HepG2 (cell line): ENCODE results near the gene MRPL20. TPM values are rescaled to one million over a fixed set of nuclear protein-coding genes. Genes with fewer than 3 reads are reported as not detected.

Source experiments
- AGO2 ChIP-seq: fragments of 200-400 bp; formaldehyde crosslinking; optimal IDR thresholded peaks from 2 replicates; pipeline ENCODE3; 2017; ENCODE audit warnings: mild to moderate bottlenecking, low read depth, low read length, moderate library complexity
- CTCF ChIP-seq: sonication (generic); formaldehyde crosslinking; IDR thresholded peaks from 2 replicates; pipeline ENCODE4 v1.5.0; 2020; ENCODE audit warnings: mild to moderate bottlenecking, missing genetic modification reagents, moderate library complexity
- DR1 ChIP-seq: sonication (generic); formaldehyde crosslinking; IDR thresholded peaks from 2 replicates; pipeline ENCODE4 v1.8.0; 2021; ENCODE audit warnings: mild to moderate bottlenecking, missing genetic modification reagents, inconsistent platforms
- FOXC1 ChIP-seq: sonication (generic); formaldehyde crosslinking; IDR thresholded peaks from 2 replicates; pipeline ENCODE4 v1.8.0; 2022; ENCODE audit warnings: mild to moderate bottlenecking, missing genetic modification reagents, borderline replicate concordance
- HNRNPH1 ChIP-seq: fragments of 200-400 bp; formaldehyde crosslinking; optimal IDR thresholded peaks from 2 replicates; pipeline ENCODE3; 2017; ENCODE audit warnings: mild to moderate bottlenecking, low read depth, low read length
- HNRNPL ChIP-seq: fragments of 200-400 bp; formaldehyde crosslinking; IDR thresholded peaks from 2 replicates; pipeline ENCODE4 v1.6.1; 2017; ENCODE audit warnings: mild to moderate bottlenecking, low read depth, low read length
- MED8 ChIP-seq: sonication (generic); formaldehyde crosslinking; IDR thresholded peaks from 2 replicates; pipeline ENCODE4 v1.8.1; 2023; ENCODE audit warnings: mild to moderate bottlenecking, missing genetic modification reagents; ENCODE audit not compliant: insufficient replicate concordance
- NFKB2 ChIP-seq: sonication (generic); formaldehyde crosslinking; IDR thresholded peaks from 2 replicates; pipeline ENCODE4 v1.4.0; 2020; ENCODE audit warnings: missing genetic modification reagents, borderline replicate concordance
- NRL ChIP-seq: sonication (generic); formaldehyde crosslinking; IDR thresholded peaks from 2 replicates; pipeline ENCODE4 v1.5.0; 2020; ENCODE audit warnings: missing genetic modification reagents, mild to moderate bottlenecking, moderate library complexity, borderline replicate concordance
- PHF20 ChIP-seq: sonication (generic); formaldehyde crosslinking; IDR thresholded peaks from 2 replicates; pipeline ENCODE4 v1.5.0; 2020; ENCODE audit warnings: mild to moderate bottlenecking, missing genetic modification reagents
- PHF8 ChIP-seq: sonication (generic); formaldehyde crosslinking; IDR thresholded peaks from 2 replicates; pipeline ENCODE4 v1.5.0; 2020; ENCODE audit warnings: missing genetic modification reagents
- PTBP1 ChIP-seq: fragments of 200-400 bp; formaldehyde crosslinking; IDR thresholded peaks from 2 replicates; pipeline ENCODE4 v1.6.1; 2018; ENCODE audit warnings: low read length, low read depth; ENCODE audit not compliant: poor library complexity, severe bottlenecking
- RARA ChIP-seq: IDR thresholded peaks from 2 replicates; pipeline ENCODE4 v1.6.1; 2016; ENCODE audit warnings: missing genetic modification reagents, missing compliant biosample characterization
- TCF12 ChIP-seq, 2 experiments: fragments of 450-650 bp in 1 of 2; sonication (generic) in 1 of 2; formaldehyde crosslinking in 1 of 2; IDR thresholded peaks; 2 replicates each; pipeline versions ENCODE4 v1.6.1 to v1.8.0; 2017 to 2022; ENCODE audit warnings: antibody characterized with exemption in 1 of 2, mild to moderate bottlenecking in 1 of 2, missing genetic modification reagents in 1 of 2, moderate library complexity in 1 of 2
- ZBTB7B ChIP-seq: sonication (generic); formaldehyde crosslinking; IDR thresholded peaks from 2 replicates; pipeline ENCODE4 v1.4.0; 2020; ENCODE audit warnings: missing genetic modification reagents
- ZFP37 ChIP-seq: sonication (generic); formaldehyde crosslinking; IDR thresholded peaks from 2 replicates; pipeline ENCODE4 v1.4.0; 2020; ENCODE audit warnings: missing genetic modification reagents, borderline replicate concordance
- ZGPAT ChIP-seq: IDR thresholded peaks from 2 replicates; pipeline ENCODE4 v1.6.1; 2016; ENCODE audit warnings: mild to moderate bottlenecking
- ZNF18 ChIP-seq: sonication (generic); formaldehyde crosslinking; IDR thresholded peaks from 2 replicates; pipeline ENCODE4 v1.8.0; 2022; ENCODE audit warnings: mild to moderate bottlenecking, missing genetic modification reagents; ENCODE audit not compliant: insufficient replicate concordance
- ZNF710 ChIP-seq: sonication (generic); formaldehyde crosslinking; IDR thresholded peaks from 2 replicates; pipeline ENCODE4 v1.5.0; 2020; ENCODE audit warnings: mild to moderate bottlenecking, missing genetic modification reagents, borderline replicate concordance
- ZSCAN29 ChIP-seq: sonication (generic); formaldehyde crosslinking; conservative IDR thresholded peaks from 2 replicates; pipeline ENCODE4 v1.4.0; 2020; ENCODE audit warnings: mild to moderate bottlenecking, missing genetic modification reagents
- polyA plus RNA-seq, 8 experiments: library from polyadenylated mRNA; depleted of rRNA in 3 of 8; stranded (reverse) in 7 of 8; unstranded in 1 of 8; fragments of >200 nt; fragmentation: Illumina TruSeq in 4 of 8; extraction: Trizol in 4 of 8; gene quantifications; 2 replicates each; pipeline versions ENCODE4 v1.2.1 to v1.2.3, GENCODE V29; 2011 to 2016; ENCODE audit warnings: low read depth in 4 of 8, missing spikeins in 1 of 8, mixed read lengths in 1 of 8; ENCODE audit not compliant: insufficient read depth in 1 of 8
- total RNA-seq, 5 experiments: library from RNA; depleted of rRNA; stranded (reverse); fragments of >200 nt; fragmentation: Illumina TruSeq; extraction: Trizol; gene quantifications; 2 replicates each; pipeline ENCODE4 v1.2.3, GENCODE V29; 2016; ENCODE audit warnings: low read depth in 1 of 5

Gene MRPL20
- total and polyA plus RNA-seq, 2 of the 13 experiments (the other 11 are each of a cell fraction or from before 2014, with no cell fraction given): 59.2 to 127 TPM

- TF ChIP-seq ZNF18 (CRISPR knock-in tag): peak; percentile 61
- peak; percentile 13; the same call in 1 of the 2 replicates for TF ChIP-seq NFKB2 (CRISPR knock-in tag)
- 0 out of 2 replicates have a peak, but pooled peaks have one; percentile 38 for TF ChIP-seq HNRNPL
- TF ChIP-seq NRL (CRISPR knock-in tag): 0 out of 2 replicates have a peak, but pooled peaks have one; percentile 46
- TF ChIP-seq PHF20 (CRISPR knock-in tag): 0 out of 2 replicates have a peak, but pooled peaks have one; percentile 32
- TF ChIP-seq TCF12 (IDR thresholded peaks at IDR 0.05): no peak
- no peak; the same call in 1 of the 2 replicates for TF ChIP-seq TCF12 (CRISPR knock-in tag; IDR thresholded peaks at IDR 0.05)
- TF ChIP-seq ZGPAT (CRISPR knock-in tag): peak; percentile 12; the same call in 1 of the 2 replicates
- 0 out of 2 replicates have a peak, but pooled peaks have one; percentile 5 for TF ChIP-seq FOXC1 (CRISPR knock-in tag)
- TF ChIP-seq PTBP1: peak; percentile 16
- TF ChIP-seq AGO2: peak; percentile 94
- TF ChIP-seq CTCF (CRISPR knock-in tag): 0 out of 2 replicates have a peak, but pooled peaks have one; percentile 8
- TF ChIP-seq ZNF710 (CRISPR knock-in tag): 0 out of 2 replicates have a peak, but pooled peaks have one; percentile 44
- no peak for TF ChIP-seq ZSCAN29 (CRISPR knock-in tag)
- TF ChIP-seq ZFP37: no peak
- peak; percentile 72 for TF ChIP-seq MED8 (CRISPR knock-in tag)
- peak; percentile 46; the same call in 1 of the 2 replicates for TF ChIP-seq ZBTB7B (CRISPR knock-in tag)
- 0 out of 2 replicates have a peak, but pooled peaks have one; percentile 13 for TF ChIP-seq DR1
- no peak for TF ChIP-seq HNRNPH1
- peak; percentile 39 for TF ChIP-seq RARA
- peak; percentile 31; the same call in 1 of the 2 replicates for TF ChIP-seq PHF8
Observed at GRCh38 chr1:1434131-1434823, 27.2 kb upstream of the MRPL20 start (continued).
